ENCODE data around the gene STAB1.

STAB1 gene

GRCh38 chr3:52461874-52462273 is 33.3 kb upstream of the STAB1 start:
- no peak for DNase-seq (ENCODE audit: low spot score)

DNA sequence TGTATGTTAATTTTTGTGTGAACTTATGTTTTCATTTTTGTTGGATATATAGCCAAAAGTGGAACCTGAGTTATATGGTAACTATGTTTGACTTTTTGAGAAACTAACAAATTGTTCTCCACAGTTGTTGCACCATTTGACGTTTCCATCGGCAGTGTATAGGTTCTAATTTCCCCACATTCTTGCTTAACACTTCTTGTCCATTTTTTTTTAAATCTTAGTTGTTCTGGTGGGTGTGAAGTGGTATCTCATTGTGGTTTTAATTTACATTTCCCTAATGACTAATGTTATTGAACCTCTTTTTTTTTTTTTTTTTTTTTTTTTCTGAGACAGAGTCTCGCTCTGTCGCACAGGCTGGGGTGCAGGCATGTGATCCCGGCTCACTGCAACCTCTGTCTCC is 31.7 kb upstream of the STAB1 start:
- DNase-seq (ENCODE audit: low spot score): no peak

GRCh38 chr3:52468336-52468735 is 26.8 kb upstream of the STAB1 start:
- no peak for DNase-seq (ENCODE audit: low spot score)

DNA sequence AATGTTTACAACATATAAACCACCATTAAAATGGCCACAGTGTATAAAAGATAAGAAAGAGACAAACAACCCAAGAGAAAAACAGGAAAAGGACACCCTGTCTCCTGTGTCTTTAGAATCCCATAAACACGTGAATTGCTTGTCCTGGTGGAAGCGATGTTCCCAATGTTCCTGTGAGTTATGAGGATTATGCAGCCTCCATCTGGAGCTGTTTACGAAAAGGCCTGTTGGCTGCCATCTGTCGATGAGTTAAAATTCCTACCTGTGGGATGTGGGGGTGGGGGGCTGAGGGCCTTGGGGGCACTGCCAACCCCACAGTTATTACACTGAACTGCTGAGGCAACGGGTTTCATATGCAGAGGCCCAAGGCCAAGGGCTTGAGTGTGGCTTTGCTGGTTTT is 26.1 kb upstream of the STAB1 start:
- no peak for DNase-seq (ENCODE audit: low spot score)

DNA sequence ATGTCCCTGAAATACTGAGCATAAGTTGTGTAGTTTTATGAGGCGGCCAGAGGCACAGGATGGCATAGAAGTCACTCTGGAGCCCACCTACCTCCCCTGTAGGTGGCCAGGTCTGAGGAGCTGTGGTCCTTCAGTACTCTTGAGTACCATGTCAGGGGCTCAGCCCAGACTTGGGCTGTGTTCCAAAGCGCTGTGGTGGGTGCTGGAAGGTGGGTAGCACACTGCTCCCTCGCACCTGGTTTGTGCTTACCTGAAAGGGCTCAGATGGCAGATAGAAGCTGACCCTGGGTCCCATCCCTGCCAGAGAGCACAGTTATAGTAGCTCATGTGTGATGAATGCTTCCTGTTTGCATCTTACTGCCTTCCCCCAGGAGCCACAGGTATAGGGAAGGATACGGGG is 24.2 kb upstream of the STAB1 start:
- no peak for DNase-seq (ENCODE audit: low spot score)

DNA sequence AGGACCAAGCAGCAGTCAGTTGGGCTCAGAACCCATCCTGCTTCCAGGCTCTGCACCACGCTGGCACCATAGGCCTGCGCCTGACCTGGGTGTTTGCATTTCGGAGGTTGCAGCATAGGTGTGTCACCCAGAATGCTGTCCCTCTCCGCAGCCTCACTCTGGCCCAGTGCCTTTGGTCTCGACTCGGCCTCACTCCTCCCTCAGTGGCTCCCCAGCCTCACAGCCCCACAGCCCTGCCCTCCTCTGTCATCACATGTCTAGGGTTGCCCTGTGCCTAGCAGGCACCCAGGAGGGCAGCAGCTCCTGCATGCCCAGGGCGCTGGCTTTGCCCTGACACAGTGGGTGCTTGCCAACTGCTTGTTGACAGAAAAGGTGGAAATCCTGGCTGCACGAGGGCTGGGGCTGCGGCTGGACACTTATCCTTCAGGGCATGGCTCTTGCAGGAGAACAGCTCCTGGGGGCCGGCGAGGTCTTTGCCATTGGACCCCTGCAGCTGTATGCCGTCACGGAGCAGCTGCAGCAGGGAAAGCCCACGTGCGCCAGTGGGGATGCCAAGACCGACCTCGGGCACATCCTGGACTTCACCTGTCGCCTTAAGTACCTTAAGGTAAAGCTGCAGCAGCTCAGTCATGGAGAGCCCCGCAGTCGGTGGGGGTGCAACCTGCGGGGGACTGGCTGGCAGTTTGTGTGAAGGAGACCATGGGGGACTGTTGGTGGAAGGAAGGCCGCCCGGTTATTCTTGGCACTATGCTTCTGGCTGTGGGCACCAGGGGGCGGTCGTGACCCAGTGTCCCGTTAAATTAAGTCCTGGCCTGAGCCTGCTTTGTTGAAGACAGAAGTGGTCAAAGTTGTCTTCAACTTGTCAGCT is 23.5 kb upstream of the STAB1 start:
- peak; percentile 38 for DNase-seq (ENCODE audit: low spot score)

DNA sequence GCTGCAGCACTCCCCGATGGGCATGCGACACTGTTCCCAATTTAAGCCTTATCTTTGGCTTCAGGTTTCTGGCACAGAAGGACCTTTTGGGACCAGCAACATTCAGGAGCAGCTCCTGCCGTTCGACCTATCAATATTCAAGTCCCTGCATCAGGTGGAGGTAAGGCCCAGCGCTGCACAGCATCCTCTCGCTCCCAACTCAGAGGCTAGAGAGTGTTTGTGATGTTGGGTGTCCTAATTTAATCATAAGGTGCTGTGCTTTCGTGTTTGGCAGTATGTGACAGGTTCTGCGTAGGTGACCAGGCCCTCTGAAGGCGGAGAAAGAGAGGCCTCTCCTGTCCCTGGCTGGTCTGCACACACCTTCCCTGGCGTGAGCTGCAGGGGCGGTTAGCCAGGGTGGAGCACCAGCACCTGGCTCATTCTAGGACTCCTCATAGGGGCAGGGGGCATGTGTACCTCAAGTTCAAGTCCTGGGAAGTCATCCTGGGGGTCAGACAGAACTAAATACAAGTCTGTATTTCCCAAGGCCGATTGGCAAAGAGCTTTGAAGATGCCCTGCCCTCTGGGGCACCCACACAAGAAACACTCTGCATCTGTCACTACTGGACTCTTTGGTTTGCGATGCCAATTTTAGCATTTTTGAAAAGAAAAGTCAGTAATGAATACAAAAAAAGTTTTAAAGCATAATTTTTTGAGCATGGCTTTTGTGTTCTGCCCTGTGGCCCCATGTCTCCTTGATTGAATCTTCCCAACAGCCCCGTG is 22.7 kb upstream of the STAB1 start:
- no peak for DNase-seq (ENCODE audit: low spot score)

DNA sequence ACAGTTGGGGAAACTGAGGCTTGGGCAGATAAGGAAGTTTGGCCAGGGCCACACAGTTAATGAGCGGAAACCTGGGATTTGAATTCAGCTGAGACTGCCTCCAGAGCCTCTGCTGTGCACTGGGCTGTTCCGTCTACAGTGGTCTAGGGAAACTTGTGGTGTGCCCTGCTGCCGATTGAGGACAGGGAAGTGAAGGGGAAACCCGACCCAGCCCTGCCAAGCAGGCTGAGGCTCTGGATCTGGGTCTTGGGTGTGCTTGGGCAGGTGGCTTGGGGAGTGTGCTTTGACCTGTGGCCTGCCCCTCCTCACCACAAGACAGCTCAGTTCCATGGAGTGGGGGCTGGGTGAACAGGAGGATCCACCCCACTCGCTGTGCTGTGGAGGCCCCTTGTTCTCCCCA is 22.1 kb upstream of the STAB1 start:
- no peak for DNase-seq (ENCODE audit: low spot score)

GRCh38 chr3:52477076-52477795 is 17.9 kb upstream of the STAB1 start:
- DNase-seq (ENCODE audit: low spot score): no peak

- no peak for DNase-seq (ENCODE audit: low spot score)
Observed at GRCh38 chr3:52477796-52478095, 17.4 kb upstream of the STAB1 start.

DNA sequence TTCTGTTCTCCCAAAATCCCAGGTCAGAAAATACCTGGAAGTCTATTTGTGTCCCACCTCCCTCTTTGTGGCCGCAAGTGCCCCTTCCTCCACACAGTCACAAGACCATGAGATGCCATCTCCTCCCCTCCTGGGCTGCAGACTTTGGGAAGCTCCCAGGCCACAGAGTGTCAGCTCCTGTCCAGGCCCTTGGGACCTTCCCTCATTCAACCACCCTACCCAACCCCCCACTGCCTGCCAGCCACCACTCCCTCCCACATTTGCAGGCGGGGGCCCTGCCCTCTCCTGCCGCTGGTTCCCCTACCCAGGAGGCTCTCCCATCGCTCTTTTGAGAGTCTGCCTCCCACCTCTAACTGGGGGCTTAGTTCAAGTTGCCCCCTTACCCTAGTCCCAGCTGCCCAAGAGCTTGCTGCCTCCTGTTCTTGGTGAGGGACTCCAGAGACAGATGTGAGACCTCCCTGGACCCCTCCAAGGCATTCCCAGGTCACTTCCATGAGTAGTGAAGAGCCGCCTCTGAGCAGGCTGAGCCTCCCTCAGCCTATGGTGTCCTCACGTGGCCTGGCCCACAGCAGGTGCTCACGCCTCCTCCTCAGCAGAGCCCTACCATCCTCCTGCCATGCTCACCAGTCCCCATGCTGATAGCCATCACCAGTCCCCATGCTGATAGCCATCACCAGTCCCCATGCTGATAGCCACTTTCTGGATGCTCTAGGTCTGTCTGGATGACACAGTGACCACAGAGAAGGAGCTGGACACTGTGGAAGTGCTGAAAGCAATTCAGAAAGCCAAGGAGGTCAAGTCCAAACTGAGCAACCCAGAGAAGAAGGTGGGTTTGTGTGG is 15.9 kb upstream of the STAB1 start:
- no peak for DNase-seq (ENCODE audit: low spot score)

GRCh38 chr3:52479877-52480575 is 15.1 kb upstream of the STAB1 start:
- no peak for DNase-seq (ENCODE audit: low spot score)

GRCh38 chr3:52480768-52481715 is 14.1 kb upstream of the STAB1 start:
- no peak for DNase-seq (ENCODE audit: low spot score)

GRCh38 chr3:52481819-52482521 is 13.2 kb upstream of the STAB1 start:
- no peak for DNase-seq (ENCODE audit: low spot score)

GRCh38 chr3:52483081-52483480 is 12.1 kb upstream of the STAB1 start:
- no peak for DNase-seq (ENCODE audit: low spot score)

- DNase-seq (ENCODE audit: low spot score): no peak
Observed at GRCh38 chr3:52483577-52484381, 11.4 kb upstream of the STAB1 start.

- no peak for DNase-seq (ENCODE audit: low spot score)
Observed at GRCh38 chr3:52484680-52485461, 10.3 kb upstream of the STAB1 start.

All from NAMALWA (cell line).